Measurements from ENCODE around the gene UROD.

UROD gene

GRCh38 chr1:45008516-45008915 is 3.5 kb upstream of the UROD start:
- DNase-seq (ENCODE audit: low spot score): no peak

- no peak for DNase-seq (ENCODE audit: low spot score)
These were observed 2.7 kb upstream of the UROD start for GRCh38 chr1:45009296-45009865.

GRCh38 chr1:45009956-45010854 is 1.8 kb upstream of the UROD start:
- DNase-seq (ENCODE audit: low spot score): no peak

- DNase-seq (ENCODE audit: low spot score): peak; percentile 84
These were observed 921 bp upstream of the UROD start, which contains the start of gene HECTD3 for GRCh38 chr1:45010855-45011811. Gene HECTD3 (minus strand): TSS chr1:45011324. CDS start chr1:45011257, 67 bp downstream.

- DNase-seq (ENCODE audit: low spot score): peak; percentile 78
These were observed 705 bp downstream of the UROD start for GRCh38 chr1:45012639-45013278.

- no peak for DNase-seq (ENCODE audit: low spot score)
These were observed 1.6 kb downstream of the UROD start for GRCh38 chr1:45013551-45014209.

- DNase-seq (ENCODE audit: low spot score): peak; percentile 85
These were observed 2.4 kb downstream of the UROD start for GRCh38 chr1:45014321-45015028.

GRCh38 chr1:45015683-45016082 is 3.6 kb downstream of the UROD start:
- DNase-seq (ENCODE audit: low spot score): no peak

- no peak for DNase-seq (ENCODE audit: low spot score)
These were observed 4.1 kb downstream of the UROD start for GRCh38 chr1:45016090-45016697.

GRCh38 chr1:45016767-45017166 is 4.7 kb downstream of the UROD start:
- DNase-seq (ENCODE audit: low spot score): no peak

GRCh38 chr1:45018599-45019230 is 6.7 kb downstream of the UROD start:
- DNase-seq (ENCODE audit: low spot score): no peak

- no peak for DNase-seq (ENCODE audit: low spot score)
These were observed 11.6 kb downstream of the UROD start for GRCh38 chr1:45023663-45024062.

- DNase-seq (ENCODE audit: low spot score): no peak
These were observed 14.4 kb downstream of the UROD start for GRCh38 chr1:45026446-45026845.

- DNase-seq (ENCODE audit: low spot score): no peak
These were observed 20.8 kb downstream of the UROD start for GRCh38 chr1:45032837-45033236.

GRCh38 chr1:45033356-45033755 is 21.3 kb downstream of the UROD start:
- no peak for DNase-seq (ENCODE audit: low spot score)

GRCh38 chr1:45035631-45036301 is 23.7 kb downstream of the UROD start:
- DNase-seq (ENCODE audit: low spot score): no peak

GRCh38 chr1:45037456-45037855 is 25.4 kb downstream of the UROD start:
- DNase-seq (ENCODE audit: low spot score): no peak

GRCh38 chr1:45038240-45038639 is 26.2 kb downstream of the UROD start:
- DNase-seq (ENCODE audit: low spot score): no peak
